HG03066 (cell line): ENCODE results near the gene SLC22A23.

Experiments
- ATAC-seq: cut with Tn5 transposase; IDR thresholded peaks from one replicate; pipeline ENCODE4 v1.9.1; 2021; ENCODE audit warnings: low read depth; ENCODE audit not compliant: unreplicated experiment

SLC22A23 gene

DNA sequence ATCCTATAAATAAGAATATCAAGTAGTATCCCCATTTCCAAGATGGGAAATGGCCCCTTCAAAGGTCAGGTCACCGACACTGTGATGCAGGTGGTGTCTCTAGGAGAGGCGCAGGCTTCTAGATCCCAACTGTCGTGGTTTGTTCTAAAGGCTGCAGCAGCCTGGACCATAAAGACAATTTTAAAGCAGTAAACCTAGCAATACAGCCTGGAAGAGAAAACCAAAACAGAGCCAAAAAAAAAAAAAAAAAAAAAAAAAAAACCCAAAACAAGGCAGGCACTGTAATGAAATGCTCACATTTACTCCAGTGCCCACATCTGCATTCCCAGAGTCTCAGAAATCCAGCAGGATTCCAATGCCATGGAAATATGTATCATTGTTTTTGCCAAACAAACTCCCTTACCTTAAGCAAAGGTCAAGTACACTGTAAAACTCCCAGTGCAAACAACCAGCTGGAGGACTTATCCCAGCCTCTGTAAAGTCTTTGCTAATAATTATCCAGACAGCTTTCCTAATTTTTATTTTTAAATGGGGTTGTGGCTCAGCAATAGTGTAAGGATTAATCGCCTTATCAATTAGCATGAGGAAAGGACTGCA is 99.9 kb downstream of the SLC22A23 start:
- no peak for ATAC-seq

DNA sequence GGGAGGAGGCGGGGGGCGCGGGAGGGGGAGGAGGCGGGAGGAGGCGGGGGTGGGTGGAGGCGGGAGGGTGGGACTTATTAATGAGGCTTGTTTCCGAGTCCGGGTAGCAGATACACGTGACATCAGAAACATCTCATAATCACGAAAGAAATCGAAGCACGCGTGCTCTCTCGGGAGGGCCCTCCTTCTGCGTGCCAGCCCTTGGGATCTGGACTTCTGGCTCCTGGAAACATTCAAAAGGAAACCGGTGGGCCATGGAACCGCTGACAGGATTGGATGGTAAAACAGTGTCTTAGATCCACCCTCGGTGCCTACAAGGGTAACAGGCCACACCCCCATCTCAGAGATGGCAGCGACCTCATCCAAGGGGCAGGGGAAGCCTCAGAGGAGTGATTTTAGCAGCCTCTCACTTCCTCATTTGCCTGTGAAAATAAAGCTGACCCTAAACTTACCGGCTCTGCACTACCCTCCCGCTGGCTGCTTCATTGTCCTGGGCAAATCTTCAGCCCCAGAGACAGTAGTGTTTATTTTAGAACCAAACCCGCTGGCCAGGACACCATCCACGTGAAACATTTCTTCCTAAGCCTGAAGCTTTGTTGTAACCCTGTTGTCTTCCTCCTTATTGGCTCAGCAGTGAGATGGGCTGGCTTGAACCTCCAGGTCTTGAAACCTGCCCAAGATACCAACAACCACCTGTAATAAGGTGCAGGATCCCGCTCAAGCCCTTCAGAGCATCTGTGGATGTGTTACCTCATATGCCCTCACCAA is 100.6 kb downstream of the SLC22A23 start:
- ATAC-seq: peak; percentile 88

DNA sequence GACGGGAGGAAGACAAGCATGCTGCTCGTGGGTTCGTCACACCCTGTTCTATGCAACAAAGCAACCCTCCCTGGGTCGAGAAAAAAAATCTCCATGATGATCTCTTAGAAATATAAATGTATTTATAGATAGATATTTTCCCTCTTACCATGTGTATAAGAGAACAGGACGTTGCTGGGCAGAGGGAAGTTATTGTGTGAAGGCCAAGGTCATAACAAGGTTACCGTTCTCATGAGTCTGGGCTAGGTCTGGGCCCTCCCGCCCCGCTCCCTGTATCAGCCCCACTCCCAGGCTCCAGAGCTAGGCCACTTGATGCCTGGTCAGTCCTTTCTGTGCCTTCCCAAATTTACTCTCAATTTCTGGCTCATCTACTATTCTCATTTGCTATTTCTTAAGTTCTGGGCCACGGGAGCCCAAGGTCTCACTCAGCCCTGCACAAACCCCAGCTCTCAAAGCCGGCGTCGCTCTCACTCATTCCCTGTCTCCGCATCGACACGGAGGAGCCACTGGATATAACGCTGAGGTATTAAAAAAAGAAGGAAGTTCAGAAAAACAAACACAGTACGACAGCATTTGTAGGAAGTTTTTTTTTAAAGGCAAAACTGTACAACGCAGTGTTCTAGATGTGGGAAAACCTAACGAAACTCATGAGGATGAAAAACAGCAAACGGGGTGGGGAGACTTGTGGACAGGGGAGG is 101.3 kb downstream of the SLC22A23 start:
- ATAC-seq: no peak

DNA sequence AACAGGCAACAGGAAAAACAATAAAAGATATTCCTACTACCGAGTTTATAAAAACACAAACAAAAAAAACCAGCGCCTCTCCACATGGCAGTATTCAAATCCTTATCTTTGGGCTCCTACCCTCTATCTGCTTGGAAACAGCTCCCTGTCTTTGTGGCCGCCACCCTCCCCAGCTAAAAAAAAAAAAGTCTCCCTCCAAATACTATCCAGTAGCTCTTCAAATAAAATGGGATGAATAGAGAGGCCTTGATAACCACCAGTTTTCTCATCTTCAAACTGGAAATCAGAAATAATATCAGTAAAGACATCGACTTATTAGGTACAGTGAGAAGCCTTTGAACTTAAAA is 101.9 kb downstream of the SLC22A23 start:
- ATAC-seq: no peak

DNA sequence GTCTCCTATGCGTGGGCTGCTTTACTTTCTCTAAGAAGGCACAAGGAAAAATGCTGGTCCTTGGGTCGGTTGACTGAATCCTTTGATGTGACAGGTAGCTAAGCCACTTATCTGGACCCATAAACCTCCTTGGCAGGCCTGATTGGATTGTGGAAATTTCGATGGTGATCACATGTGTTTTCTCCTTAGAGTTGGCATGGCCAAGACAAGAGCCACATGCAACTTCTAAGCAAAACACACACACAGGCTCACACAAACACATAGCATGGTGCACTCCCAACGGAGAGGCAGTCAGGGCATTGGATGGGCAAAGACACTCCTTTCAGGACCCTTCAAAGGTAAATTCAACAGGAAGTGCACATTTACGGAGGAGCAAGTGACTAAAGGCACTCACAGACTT is 102.9 kb downstream of the SLC22A23 start:
- ATAC-seq: no peak

GRCh38 chr6:3353213-3353903 is 103.5 kb downstream of the SLC22A23 start:
- no peak for ATAC-seq

GRCh38 chr6:3352678-3353077 is 104.2 kb downstream of the SLC22A23 start:
- no peak for ATAC-seq

GRCh38 chr6:3351829-3352524 is 104.9 kb downstream of the SLC22A23 start:
- ATAC-seq: no peak

GRCh38 chr6:3351105-3351676 is 105.7 kb downstream of the SLC22A23 start:
- ATAC-seq: no peak

- ATAC-seq: no peak
Observed at GRCh38 chr6:3350252-3350796, 106.5 kb downstream of the SLC22A23 start.

DNA sequence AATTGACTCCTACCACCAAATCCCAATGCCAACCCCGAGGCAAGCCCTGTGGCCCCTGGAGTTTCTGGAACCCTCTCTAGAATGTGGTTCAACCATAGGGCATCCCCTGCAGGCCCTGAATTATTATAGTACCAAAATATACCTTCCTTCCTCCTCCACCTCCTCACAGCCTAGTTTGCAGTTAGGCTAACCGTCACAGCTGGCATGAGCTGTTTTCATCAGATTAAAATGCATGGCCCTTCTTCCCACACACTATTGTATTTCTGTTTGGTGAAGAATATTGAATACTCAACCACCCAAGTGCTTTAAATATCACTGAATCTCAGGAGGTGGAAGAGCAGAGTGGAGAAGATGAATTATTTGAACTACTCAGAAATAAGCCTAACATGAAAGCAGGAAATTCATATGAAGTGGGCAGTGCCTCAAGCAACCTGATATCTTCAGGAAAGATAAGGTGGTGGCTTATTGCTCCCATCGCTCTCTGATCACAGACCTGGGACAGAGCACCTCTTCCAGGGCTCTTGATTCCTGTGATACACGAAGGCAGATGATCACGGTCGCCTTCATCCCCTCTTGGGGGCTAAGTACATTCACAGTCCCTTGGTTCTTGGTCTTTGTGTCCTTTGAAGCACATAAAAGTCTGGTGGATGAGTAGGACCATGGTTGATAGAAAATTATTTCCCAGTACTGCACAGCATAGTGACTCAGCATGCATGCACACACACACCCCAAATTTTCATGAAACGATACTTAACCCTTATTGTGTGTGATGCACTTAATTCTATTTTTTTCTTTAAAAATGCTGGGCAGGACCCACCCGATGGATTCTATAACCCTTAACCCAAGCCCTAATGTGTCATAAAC is 107.2 kb downstream of the SLC22A23 start:
- ATAC-seq: no peak

DNA sequence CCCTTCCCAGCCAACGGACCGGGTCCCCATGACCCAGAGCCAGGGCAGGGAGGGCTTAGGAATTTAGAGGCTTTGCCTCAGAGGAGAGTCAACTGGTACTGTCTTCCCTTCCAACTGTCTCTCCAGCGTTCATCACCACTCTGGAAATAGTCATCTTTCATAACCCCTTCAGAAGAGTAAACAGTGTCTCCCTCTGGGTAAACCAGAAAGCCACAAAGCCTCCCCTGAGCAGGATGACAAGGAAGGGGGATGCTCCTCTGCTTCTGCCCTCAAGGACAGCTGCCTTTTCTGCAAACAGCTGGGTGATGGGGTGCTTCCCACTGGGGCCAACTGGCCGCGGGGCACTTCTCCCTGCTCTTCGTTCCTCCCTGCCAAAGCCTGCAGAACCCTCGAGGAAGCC is 108.0 kb downstream of the SLC22A23 start:
- no peak for ATAC-seq

DNA sequence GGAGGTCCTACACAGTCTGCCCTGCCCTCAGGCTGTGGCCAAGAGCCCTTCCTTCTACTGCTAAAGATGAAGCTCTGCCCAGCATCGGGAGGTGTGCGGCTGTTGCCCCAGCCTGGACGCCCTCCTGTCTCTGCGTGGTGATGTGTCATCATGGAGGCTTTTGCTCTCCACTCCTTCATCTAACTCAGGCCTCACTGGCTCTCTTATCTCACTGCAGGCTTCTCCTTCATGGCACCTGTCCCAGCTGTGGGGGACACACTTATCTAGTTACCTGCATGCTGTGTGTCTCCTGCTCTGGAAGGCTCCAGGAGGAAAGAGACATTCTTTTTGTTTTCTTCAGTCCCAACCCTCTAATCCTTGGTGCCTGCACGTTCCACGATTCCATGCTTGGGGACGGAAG is 109.0 kb downstream of the SLC22A23 start:
- no peak for ATAC-seq

GRCh38 chr6:3347247-3347646 is 109.6 kb downstream of the SLC22A23 start:
- no peak for ATAC-seq

GRCh38 chr6:3346476-3346875 is 110.4 kb downstream of the SLC22A23 start:
- ATAC-seq: no peak

- ATAC-seq: no peak
Observed at GRCh38 chr6:3345836-3346235, 111.0 kb downstream of the SLC22A23 start.

DNA sequence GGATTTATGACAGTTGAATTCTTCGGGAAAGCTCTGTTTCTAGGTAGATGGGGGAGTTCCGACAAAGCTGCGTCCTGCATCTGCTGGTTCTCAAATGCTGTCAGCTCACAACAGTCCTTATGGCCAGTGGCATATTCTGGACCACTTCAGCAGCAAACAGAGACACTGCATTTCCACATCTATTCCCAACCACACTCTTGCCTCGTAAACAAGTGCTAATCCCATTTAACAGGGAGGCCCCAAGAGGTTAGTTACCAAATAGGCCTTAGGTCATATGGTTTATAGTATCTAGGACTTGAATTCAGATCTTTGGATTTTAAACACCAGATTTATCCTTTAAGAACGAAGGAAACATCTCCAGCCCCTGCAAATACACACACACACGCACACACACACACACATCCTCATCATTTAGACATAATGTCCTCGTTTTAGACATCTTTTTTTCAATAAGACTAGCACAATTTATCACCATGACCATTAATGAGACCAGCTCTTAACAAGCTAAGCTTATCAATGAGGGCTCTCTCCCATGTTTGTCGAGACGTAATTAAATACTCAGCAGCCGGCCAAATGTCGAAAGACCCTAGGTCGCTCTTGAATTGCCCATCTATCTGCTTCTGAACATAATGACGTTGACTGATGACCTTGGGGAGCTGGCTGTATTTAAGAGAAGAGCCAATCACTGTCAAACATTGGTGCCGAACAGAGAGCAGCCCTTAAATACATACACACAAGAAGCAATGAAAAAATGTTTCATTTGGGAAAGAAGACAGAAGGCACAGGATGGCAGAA is 113.6 kb downstream of the SLC22A23 start:
- no peak for ATAC-seq

DNA sequence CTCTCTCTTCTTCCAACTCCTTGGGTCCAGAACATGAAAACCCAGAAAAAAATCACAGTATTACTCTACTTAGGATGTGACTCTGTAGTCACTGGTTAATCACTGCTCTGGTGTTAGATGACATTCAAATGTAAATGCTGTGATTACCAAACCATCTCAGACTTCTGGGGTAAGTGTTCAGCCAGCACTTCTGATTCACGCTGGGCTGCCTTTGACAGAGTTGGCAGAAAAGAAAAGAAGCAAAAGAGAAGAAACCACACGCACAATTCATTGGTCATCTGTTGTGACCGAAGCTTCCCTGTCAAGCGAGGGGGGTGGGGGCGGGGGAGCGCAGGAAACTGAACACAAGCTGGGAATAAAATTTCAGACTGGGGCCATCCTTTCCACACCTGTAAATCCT is 115.4 kb downstream of the SLC22A23 start:
- no peak for ATAC-seq
